ENCODE results near the gene RNH1.

RNH1 gene

DNA sequence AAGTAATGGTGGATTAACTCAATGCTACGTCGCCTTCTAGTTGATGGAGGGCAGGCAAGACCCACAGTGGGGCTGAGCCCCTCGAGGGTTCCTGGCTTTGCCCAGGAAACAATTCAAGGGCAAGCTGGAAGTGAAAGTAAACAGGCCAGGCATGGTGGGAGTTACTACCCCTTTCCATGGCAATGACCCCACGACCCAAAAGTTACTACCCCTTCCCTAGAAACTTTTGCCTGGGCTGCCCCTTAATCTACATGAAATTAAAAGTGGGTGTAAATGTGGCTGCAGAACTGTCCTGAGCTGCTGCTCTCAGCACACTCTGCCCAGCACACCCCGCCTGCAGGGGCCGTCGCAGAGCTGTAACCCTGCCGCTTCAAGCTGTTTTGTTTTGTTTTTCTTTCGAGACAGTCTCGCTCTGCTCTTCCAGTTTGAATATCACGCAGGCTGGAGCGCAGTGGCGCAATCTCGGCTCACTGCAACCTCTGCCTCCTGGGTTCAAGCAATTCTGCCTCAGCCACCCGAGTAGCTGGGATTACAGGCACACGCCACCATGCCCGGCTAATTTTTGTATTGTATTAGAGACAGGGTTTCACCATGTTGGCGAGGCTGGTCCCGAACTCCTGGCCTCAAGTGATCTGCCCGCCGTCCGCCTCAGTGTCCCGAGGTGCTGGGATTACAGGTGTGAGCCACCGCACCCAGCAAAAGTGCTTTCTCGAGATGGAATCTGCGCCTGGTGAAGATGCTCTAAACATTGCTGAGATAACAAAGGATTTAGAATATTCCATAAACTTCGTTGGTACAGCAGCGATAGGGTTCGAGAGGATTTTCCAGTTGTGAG, 5.9 kb upstream of the RNH1 start:
- Histone ChIP-seq H3K4me3 (ENCODE audit: low read depth in 1 of 2, low read length in 2 of 2) (no peak overlapping the region), H3K27ac (ENCODE audit: low read length) (no peak overlapping the region), H3K4me1 (ENCODE audit: insufficient read depth, low read length) (peaks cover 2% of the 10 kb centered on the region), H3K4me2 (ENCODE audit: insufficient read depth, low read length) (no peak overlapping the region), H3K36me3 (ENCODE audit: insufficient read depth, low read length) (peaks cover 21% of the 10 kb centered on the region), H3K27me3 (ENCODE audit: insufficient read depth, low read length, poor library complexity) (no peaks in the 10 kb centered on the region), H3K9ac (ENCODE audit: low read depth, low read length) (no peak overlapping the region), H3K9me3 (ENCODE audit: insufficient read depth, low read length, severe bottlenecking) (peaks cover 5% of the 10 kb centered on the region), H3K79me2 (ENCODE audit: insufficient read depth, low read length) (no peaks in the 10 kb centered on the region; the same call in 1 of the 2 replicates), H4K20me1 (ENCODE audit: insufficient read depth, low read length) (no peaks in the 10 kb centered on the region), H2AFZ (ENCODE audit: low read depth, low read length) (no peak overlapping the region)
- TF ChIP-seq, protein P1, sequence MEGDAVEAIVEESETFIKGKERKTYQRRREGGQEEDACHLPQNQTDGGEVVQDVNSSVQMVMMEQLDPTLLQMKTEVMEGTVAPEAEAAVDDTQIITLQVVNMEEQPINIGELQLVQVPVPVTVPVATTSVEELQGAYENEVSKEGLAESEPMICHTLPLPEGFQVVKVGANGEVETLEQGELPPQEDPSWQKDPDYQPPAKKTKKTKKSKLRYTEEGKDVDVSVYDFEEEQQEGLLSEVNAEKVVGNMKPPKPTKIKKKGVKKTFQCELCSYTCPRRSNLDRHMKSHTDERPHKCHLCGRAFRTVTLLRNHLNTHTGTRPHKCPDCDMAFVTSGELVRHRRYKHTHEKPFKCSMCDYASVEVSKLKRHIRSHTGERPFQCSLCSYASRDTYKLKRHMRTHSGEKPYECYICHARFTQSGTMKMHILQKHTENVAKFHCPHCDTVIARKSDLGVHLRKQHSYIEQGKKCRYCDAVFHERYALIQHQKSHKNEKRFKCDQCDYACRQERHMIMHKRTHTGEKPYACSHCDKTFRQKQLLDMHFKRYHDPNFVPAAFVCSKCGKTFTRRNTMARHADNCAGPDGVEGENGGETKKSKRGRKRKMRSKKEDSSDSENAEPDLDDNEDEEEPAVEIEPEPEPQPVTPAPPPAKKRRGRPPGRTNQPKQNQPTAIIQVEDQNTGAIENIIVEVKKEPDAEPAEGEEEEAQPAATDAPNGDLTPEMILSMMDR (IDR thresholded peaks at IDR 0.05; ENCODE audit: borderline replicate concordance, extremely low read depth, low read length, poor library complexity, severe bottlenecking): no peak
- no peak for TF ChIP-seq EZH2 (IDR thresholded peaks at IDR 0.05; ENCODE audit: borderline replicate concordance, low read depth, low read length, severe bottlenecking)
- no peak for DNase-seq
- no peak for ATAC-seq (ENCODE audit: insufficient read depth, low read depth)

DNA sequence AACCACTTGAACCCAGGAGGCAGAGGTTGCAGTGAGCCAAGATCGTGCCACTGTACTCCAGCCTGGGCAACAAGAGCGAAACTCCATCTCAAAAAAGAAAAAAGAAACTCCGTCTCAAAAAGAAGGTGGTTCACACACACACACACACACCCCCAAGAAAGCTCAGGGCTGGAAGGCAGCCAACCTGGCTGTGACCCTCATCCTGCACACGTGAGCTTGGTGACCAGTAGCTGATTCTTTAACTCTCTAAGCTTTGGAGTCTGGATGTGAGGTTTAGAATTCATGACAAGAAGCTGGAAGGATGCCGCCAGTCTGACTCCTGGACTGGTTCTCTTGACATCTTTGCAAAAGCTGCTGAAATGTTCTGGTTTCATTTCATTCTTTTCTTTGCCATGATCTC, 1.9 kb upstream of the RNH1 start:
- Histone ChIP-seq H3K9ac (ENCODE audit: low read depth, low read length) (no peak overlapping the region), H4K20me1 (ENCODE audit: insufficient read depth, low read length) (peaks cover 6% of the 10 kb centered on the region; the same call in 1 of the 2 replicates), H3K27ac (ENCODE audit: low read length) (no peak overlapping the region), H3K4me3 (ENCODE audit: low read depth in 1 of 2, low read length in 2 of 2) (no peak overlapping the region), H2AFZ (ENCODE audit: low read depth, low read length) (no peak overlapping the region), H3K79me2 (ENCODE audit: insufficient read depth, low read length) (peaks cover 31% of the 10 kb centered on the region), H3K9me3 (ENCODE audit: insufficient read depth, low read length, severe bottlenecking) (no peaks in the 10 kb centered on the region), H3K36me3 (ENCODE audit: insufficient read depth, low read length) (peaks cover 28% of the 10 kb centered on the region), H3K27me3 (ENCODE audit: insufficient read depth, low read length, poor library complexity) (no peaks in the 10 kb centered on the region), H3K4me2 (ENCODE audit: insufficient read depth, low read length) (no peak overlapping the region), H3K4me1 (ENCODE audit: insufficient read depth, low read length) (peaks cover 27% of the 10 kb centered on the region)
- DNase-seq (no peak), ATAC-seq (ENCODE audit: insufficient read depth, low read depth) (no peak)
- no peak for TF ChIP-seq EZH2 (IDR thresholded peaks at IDR 0.05; ENCODE audit: borderline replicate concordance, low read depth, low read length, severe bottlenecking)
- TF ChIP-seq, protein P1 (IDR thresholded peaks at IDR 0.05; ENCODE audit: borderline replicate concordance, extremely low read depth, low read length, poor library complexity, severe bottlenecking): no peak

DNA sequence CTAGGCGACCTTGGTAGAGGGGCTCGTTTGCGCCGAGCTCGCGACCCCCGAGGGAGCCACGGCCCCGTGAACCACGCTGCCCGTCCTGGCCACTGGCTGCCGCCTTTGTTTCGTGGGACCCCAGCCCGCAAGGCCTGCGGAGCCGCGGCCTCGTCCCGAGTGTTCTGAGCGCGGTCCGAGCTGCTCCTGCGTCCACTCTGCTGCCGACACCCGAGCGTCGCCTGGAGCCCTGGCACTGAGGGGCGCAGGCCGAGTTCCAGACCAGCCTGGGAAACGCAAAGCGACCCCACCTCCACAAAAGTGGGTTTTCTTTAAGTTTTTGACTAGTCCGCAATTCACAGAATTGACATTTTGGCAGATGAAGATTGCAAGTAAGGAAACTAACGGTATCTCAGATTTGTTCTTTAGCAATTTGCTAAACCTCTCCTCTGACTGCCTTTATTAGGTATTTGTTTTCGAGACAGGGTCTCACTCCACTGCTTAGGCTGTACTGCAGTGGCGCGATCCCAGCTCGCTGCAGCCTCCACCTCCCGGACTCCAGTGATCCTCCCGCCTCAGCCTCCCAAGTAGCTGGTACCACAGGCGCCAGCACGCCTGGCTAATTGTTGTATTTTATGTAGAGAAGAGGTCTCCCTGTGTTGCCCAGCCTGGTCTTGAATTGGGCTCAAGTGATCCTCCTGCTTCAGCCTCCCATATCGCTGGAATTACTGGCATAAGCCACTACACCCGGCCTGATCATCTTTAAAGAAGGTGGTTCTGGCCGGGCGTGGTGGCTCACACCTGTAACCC, 879 bp upstream of the RNH1 start:
- Histone ChIP-seq H4K20me1 (ENCODE audit: insufficient read depth, low read length) (peaks cover 11% of the 10 kb centered on the region), H3K36me3 (ENCODE audit: insufficient read depth, low read length) (peaks cover 32% of the 10 kb centered on the region), H3K4me1 (ENCODE audit: insufficient read depth, low read length) (peaks cover 27% of the 10 kb centered on the region), H3K4me3 (ENCODE audit: low read depth in 1 of 2, low read length in 2 of 2) (peak overlapping the region in 1 of 2 experiments; percentile 55; a peak in 2 of 4 replicates), H2AFZ (ENCODE audit: low read depth, low read length) (peak overlapping the region; percentile 30), H3K79me2 (ENCODE audit: insufficient read depth, low read length) (peaks cover 40% of the 10 kb centered on the region), H3K9me3 (ENCODE audit: insufficient read depth, low read length, severe bottlenecking) (no peaks in the 10 kb centered on the region), H3K4me2 (ENCODE audit: insufficient read depth, low read length) (peak overlapping the region; percentile 81), H3K27ac (ENCODE audit: low read length) (peak overlapping the region; percentile 28; the same call in 1 of the 2 replicates), H3K9ac (ENCODE audit: low read depth, low read length) (peak overlapping the region; percentile 48), H3K27me3 (ENCODE audit: insufficient read depth, low read length, poor library complexity) (no peaks in the 10 kb centered on the region)
- DNase-seq: no peak
- TF ChIP-seq, protein P1 (IDR thresholded peaks at IDR 0.05; ENCODE audit: borderline replicate concordance, extremely low read depth, low read length, poor library complexity, severe bottlenecking): no peak
- TF ChIP-seq EZH2 (IDR thresholded peaks at IDR 0.05; ENCODE audit: borderline replicate concordance, low read depth, low read length, severe bottlenecking): no peak
- ATAC-seq (ENCODE audit: insufficient read depth, low read depth): no peak

All from DND-41 (cell line).